Trophoblast cell (in vitro differentiated cells and primary cell): ENCODE results near the gene FOXL1.
A peak's percentile ranks its signal among the peaks of the same experiment; 100 is the strongest.

Experiments
- DNase-seq, 2 donors: peaks; one replicate each; pipeline ENCODE4 v3.0.0-alpha.2; 2016
- H2AFZ ChIP-seq: 2 replicates; pipeline ENCODE4 v1.6.1; 2013; ENCODE audit warnings: low read length, moderate library complexity, mild to moderate bottlenecking; ENCODE audit not compliant: insufficient read depth, poor library complexity
- H2AK5ac ChIP-seq: 2 replicates; pipeline ENCODE4 v1.6.1; 2013; ENCODE audit warnings: mild to moderate bottlenecking, low read length
- H2BK120ac ChIP-seq: 2 replicates; pipeline ENCODE4 v1.6.1; 2013; ENCODE audit warnings: low read length, mild to moderate bottlenecking, moderate library complexity; ENCODE audit not compliant: insufficient read depth, poor library complexity
- H2BK12ac ChIP-seq: 2 replicates; pipeline ENCODE4 v1.6.1; 2013; ENCODE audit warnings: mild to moderate bottlenecking, low read length, moderate library complexity
- H2BK5ac ChIP-seq: 2 replicates; pipeline ENCODE4 v1.6.1; 2013; ENCODE audit warnings: low read length, low read depth, moderate library complexity, mild to moderate bottlenecking; ENCODE audit not compliant: poor library complexity
- H3K14ac ChIP-seq: 2 replicates; pipeline ENCODE4 v1.6.1; 2013; ENCODE audit warnings: mild to moderate bottlenecking, low read length
- H3K18ac ChIP-seq: 2 replicates; pipeline ENCODE4 v1.6.1; 2013; ENCODE audit warnings: mild to moderate bottlenecking, low read length
- H3K23ac ChIP-seq: 2 replicates; pipeline ENCODE4 v1.6.1; 2013; ENCODE audit warnings: low read length
- H3K27ac ChIP-seq: 2 replicates; pipeline ENCODE4 v1.5.1; 2013; ENCODE audit warnings: low read depth, mild to moderate bottlenecking, inconsistent platforms, low read length, moderate library complexity
- H3K27me3 ChIP-seq: 2 replicates; pipeline ENCODE4 v1.6.1; 2013; ENCODE audit warnings: inconsistent platforms, mild to moderate bottlenecking, low read length, moderate library complexity; ENCODE audit not compliant: insufficient read depth
- H3K36me3 ChIP-seq, 2 experiments: 1 replicate in 1 of 2; 2 replicates in 1 of 2; pipeline ENCODE4 v1.6.1; 2013; ENCODE audit warnings: low read length in 2 of 2, mild to moderate bottlenecking in 2 of 2, moderate library complexity in 1 of 2; ENCODE audit not compliant: insufficient read depth in 2 of 2, control insufficient read depth in 1 of 2
- H3K4ac ChIP-seq: 2 replicates; pipeline ENCODE4 v1.6.1; 2013; ENCODE audit warnings: low read depth, mild to moderate bottlenecking, low read length, moderate library complexity
- H3K4me1 ChIP-seq, 2 experiments: 1 replicate in 1 of 2; 2 replicates in 1 of 2; pipeline ENCODE4 v1.6.1; 2013; ENCODE audit warnings: low read length in 2 of 2, mild to moderate bottlenecking in 2 of 2, moderate library complexity in 1 of 2; ENCODE audit not compliant: insufficient read depth in 2 of 2, control insufficient read depth in 1 of 2
- H3K4me2 ChIP-seq: 2 replicates; pipeline ENCODE4 v1.6.1; 2013; ENCODE audit warnings: inconsistent platforms, mild to moderate bottlenecking, low read length, moderate library complexity
- H3K4me3 ChIP-seq: 2 replicates; pipeline ENCODE4 v1.5.1; 2013; ENCODE audit warnings: mild to moderate bottlenecking, low read depth, low read length, inconsistent platforms
- H3K79me1 ChIP-seq: one replicate; pipeline ENCODE4 v1.6.1; 2013; ENCODE audit warnings: low read length
- H3K79me2 ChIP-seq: 2 replicates; pipeline ENCODE4 v1.6.1; 2013; ENCODE audit warnings: low read length, mild to moderate bottlenecking; ENCODE audit not compliant: control insufficient read depth, insufficient read depth, poor library complexity
- H3K9ac ChIP-seq: 2 replicates; pipeline ENCODE4 v1.6.1; 2013; ENCODE audit warnings: mild to moderate bottlenecking, low read length
- H3K9me3 ChIP-seq: 2 replicates; pipeline ENCODE4 v1.6.1; 2013; ENCODE audit warnings: low read depth, mild to moderate bottlenecking, control low read depth, inconsistent platforms, low read length; ENCODE audit not compliant: insufficient read depth
- H4K12ac ChIP-seq: 2 replicates; pipeline ENCODE4 v1.6.1; 2013; ENCODE audit warnings: low read depth, mild to moderate bottlenecking, low read length, moderate library complexity
- H4K8ac ChIP-seq: 2 replicates; pipeline ENCODE4 v1.6.1; 2013; ENCODE audit warnings: low read depth, mild to moderate bottlenecking, low read length, moderate library complexity
- H4K91ac ChIP-seq: one replicate; pipeline ENCODE4 v1.6.1; 2013; ENCODE audit warnings: low read depth, mild to moderate bottlenecking, low read length, moderate library complexity
- WGBS: extraction: QIAGEN DNeasy Blood & Tissue Kit; methylation state at CpG from one replicate; pipeline ENCODE4 v1.1.7; 2013; ENCODE audit warnings: missing lambda C conversion rate; ENCODE audit not compliant: insufficient read length, insufficient coverage; ENCODE audit errors: extremely low coverage; 5-methylcytosine and 5-hydroxymethylcytosine counted together

FOXL1 gene

GRCh38 chr16:86579268-86580062 lies 1.1 kb downstream of the FOXL1 start:
- no peaks in the 10 kb centered on the region for H3K36me3 ChIP-seq
- no peak overlapping the region for H3K14ac ChIP-seq
- H2BK5ac ChIP-seq = no peak overlapping the region
- H3K4ac ChIP-seq = no peak overlapping the region
- peak overlapping the region; percentile 6 for H2AFZ ChIP-seq
- no peak overlapping the region for H2BK120ac ChIP-seq
- no peak overlapping the region for H2AK5ac ChIP-seq
- no CpG with 5 or more reads among the region's 69 CpGs for WGBS
- H3K4me1 ChIP-seq = peaks cover 11 to 21% of the 10 kb centered on the region in 2 experiments
- no peak overlapping the region for H3K27ac ChIP-seq
- H3K9me3 ChIP-seq = peaks cover 5% of the 10 kb centered on the region
- H2BK12ac ChIP-seq = no peak overlapping the region
- no peak overlapping the region for H4K91ac ChIP-seq
- no peak overlapping the region for H4K8ac ChIP-seq
- H3K79me1 ChIP-seq = peaks cover 8% of the 10 kb centered on the region
- H3K4me2 ChIP-seq = peak overlapping the region; percentile 69
- H3K9ac ChIP-seq = no peak overlapping the region
- peaks cover 2% of the 10 kb centered on the region for H3K79me2 ChIP-seq
- no peak overlapping the region for H3K23ac ChIP-seq
- H3K18ac ChIP-seq = no peak overlapping the region
- H3K4me3 ChIP-seq = no peak overlapping the region
- no peak for DNase-seq
- H4K12ac ChIP-seq = no peak overlapping the region
- H3K27me3 ChIP-seq = peaks cover 52% of the 10 kb centered on the region

- Histone ChIP-seq H3K4me3 (no peak overlapping the region), H3K27me3 (peaks cover 49% of the 10 kb centered on the region), H4K91ac (no peak overlapping the region), H3K36me3 (no peaks in the 10 kb centered on the region), H3K27ac (no peak overlapping the region), H3K9me3 (peaks cover 5% of the 10 kb centered on the region), H3K4ac (no peak overlapping the region), H2BK5ac (no peak overlapping the region), H4K8ac (no peak overlapping the region), H2BK12ac (no peak overlapping the region), H3K79me1 (peaks cover 8% of the 10 kb centered on the region), H2AFZ (no peak overlapping the region), H3K18ac (no peak overlapping the region), H3K4me2 (no peak overlapping the region), H3K9ac (no peak overlapping the region), H3K23ac (no peak overlapping the region), H3K14ac (no peak overlapping the region), H3K79me2 (peaks cover 2% of the 10 kb centered on the region), H4K12ac (no peak overlapping the region), H3K4me1 (peaks cover 11 to 21% of the 10 kb centered on the region in 2 experiments), H2BK120ac (no peak overlapping the region), H2AK5ac (no peak overlapping the region)
- WGBS = no CpG with 5 or more reads among the region's 19 CpGs
- no peak for DNase-seq
These were observed 1.9 kb downstream of the FOXL1 start for GRCh38 chr16:86580063-86580790.

GRCh38 chr16:86580791-86581170 lies 2.4 kb downstream of the FOXL1 start:
- H3K18ac ChIP-seq = no peak overlapping the region
- H3K9me3 ChIP-seq = peaks cover 5% of the 10 kb centered on the region
- no peak overlapping the region for H2BK5ac ChIP-seq
- peaks cover 2% of the 10 kb centered on the region for H3K79me2 ChIP-seq
- H2BK12ac ChIP-seq = no peak overlapping the region
- H2BK120ac ChIP-seq = no peak overlapping the region
- H4K12ac ChIP-seq = no peak overlapping the region
- H3K4me1 ChIP-seq = peaks cover 8 to 18% of the 10 kb centered on the region in 2 experiments
- no peak overlapping the region for H3K14ac ChIP-seq
- no peak overlapping the region for H4K8ac ChIP-seq
- H3K27ac ChIP-seq = no peak overlapping the region
- no peak for DNase-seq
- H3K4me2 ChIP-seq = no peak overlapping the region
- no peaks in the 10 kb centered on the region for H3K36me3 ChIP-seq
- H3K4me3 ChIP-seq = no peak overlapping the region
- H2AK5ac ChIP-seq = no peak overlapping the region
- H3K23ac ChIP-seq = no peak overlapping the region
- no peak overlapping the region for H3K9ac ChIP-seq
- no peak overlapping the region for H3K4ac ChIP-seq
- no peak overlapping the region for H4K91ac ChIP-seq
- no CpG with 5 or more reads among the region's 9 CpGs for WGBS
- no peak overlapping the region for H2AFZ ChIP-seq
- peaks cover 5% of the 10 kb centered on the region for H3K79me1 ChIP-seq
- peaks cover 49% of the 10 kb centered on the region for H3K27me3 ChIP-seq

- H4K12ac ChIP-seq = no peak overlapping the region
- H3K4me1 ChIP-seq = peaks cover 5 to 14% of the 10 kb centered on the region in 2 experiments
- no peak overlapping the region for H3K4ac ChIP-seq
- peaks cover under 1% of the 10 kb centered on the region for H3K79me2 ChIP-seq
- peaks cover 46% of the 10 kb centered on the region for H3K27me3 ChIP-seq
- H2BK120ac ChIP-seq = no peak overlapping the region
- H3K27ac ChIP-seq = no peak overlapping the region
- H3K9me3 ChIP-seq = peaks cover 5% of the 10 kb centered on the region
- H2AFZ ChIP-seq = no peak overlapping the region
- no peak overlapping the region for H4K8ac ChIP-seq
- peaks cover 2% of the 10 kb centered on the region for H3K79me1 ChIP-seq
- H3K23ac ChIP-seq = no peak overlapping the region
- no peak overlapping the region for H3K4me2 ChIP-seq
- no peak overlapping the region for H2AK5ac ChIP-seq
- no peak overlapping the region for H2BK5ac ChIP-seq
- no peak overlapping the region for H4K91ac ChIP-seq
- no peak overlapping the region for H3K9ac ChIP-seq
- WGBS = no CpG with 5 or more reads among the region's 4 CpGs
- H3K14ac ChIP-seq = no peak overlapping the region
- H3K36me3 ChIP-seq = no peaks in the 10 kb centered on the region
- DNase-seq = no peak
- no peak overlapping the region for H3K4me3 ChIP-seq
- no peak overlapping the region for H3K18ac ChIP-seq
- no peak overlapping the region for H2BK12ac ChIP-seq
These were observed 3.1 kb downstream of the FOXL1 start for GRCh38 chr16:86581458-86581857.
